Measurements from ENCODE around the gene ANKRD18B.
A peak's percentile ranks its signal among the peaks of the same experiment; 100 is the strongest.
"Not testable (repeated sequence)": the region's sequence is repeated elsewhere in the genome, so short reads cannot be mapped to it uniquely, and the experiment has no call there.

Gene ANKRD18B

DNA sequence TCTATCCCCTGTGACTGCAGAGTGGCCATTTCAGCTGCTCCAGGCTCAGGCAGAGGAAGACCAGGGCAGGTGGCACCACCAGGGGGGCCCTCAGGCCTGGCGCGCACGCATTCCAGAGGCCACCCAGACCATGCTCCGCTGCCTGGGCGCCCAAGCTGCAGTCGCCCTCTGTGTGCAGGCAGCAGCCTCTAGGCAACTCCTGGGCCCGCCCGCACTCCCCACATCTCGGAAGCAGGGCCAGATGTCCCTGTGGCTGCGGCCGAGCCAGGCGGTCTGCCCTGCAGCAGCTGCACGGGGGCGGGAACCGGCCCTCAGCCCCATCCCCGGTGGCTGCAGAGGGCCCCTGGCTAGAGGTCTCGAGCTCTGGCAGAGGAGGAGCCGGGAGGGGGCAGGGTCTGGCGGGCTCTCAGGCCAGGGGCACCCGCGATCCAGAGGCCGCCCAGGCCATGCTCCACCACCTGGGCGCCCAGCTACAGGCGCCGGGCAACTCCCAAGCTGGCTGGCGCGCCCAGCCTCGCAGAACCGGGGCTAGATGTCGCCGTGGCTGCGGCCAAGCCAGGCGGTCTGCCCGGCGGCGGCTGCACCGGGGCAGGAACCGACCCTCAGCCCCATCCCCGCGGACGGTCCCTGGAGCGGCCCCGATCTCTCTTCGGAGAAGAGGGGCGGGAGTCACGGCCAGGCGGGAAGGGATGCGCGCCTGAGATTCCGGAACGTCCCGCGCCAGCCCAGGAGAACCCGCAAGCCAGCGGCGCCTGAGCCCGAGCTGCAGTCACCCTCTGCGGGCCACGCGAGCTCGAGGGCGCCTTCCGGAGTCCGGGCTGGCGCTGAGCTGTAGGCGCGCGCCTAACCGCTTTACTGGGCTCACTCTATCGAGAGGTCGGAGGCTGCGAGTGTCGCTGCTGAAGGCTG, at the start of gene ANKRD18B:
Gene ANKRD18B, plus strand, starts transcription at position 855 of the 909 bp plus-strand sequence. CDS start 239 bp downstream, outside the sequence.
- not testable (repeated sequence) for H3K36me3 ChIP-seq (ENCODE audit: insufficient read depth, low read length); H3K9me3 ChIP-seq (ENCODE audit: low read length); H3K4me1 ChIP-seq (ENCODE audit: insufficient read depth, low read length); H3K9ac ChIP-seq (ENCODE audit: low read length); H3K27ac ChIP-seq (ENCODE audit: low read depth, low read length)
- Histone ChIP-seq H3K4me3 (ENCODE audit: low read depth in 1 of 2, low read length in 2 of 2) (peak within 1 kb of the TSS; percentile 32 to 41), H3K27me3 (ENCODE audit: control insufficient read depth in 1 of 2, insufficient read depth in 2 of 2, low read length in 2 of 2) (peaks cover 14 to 26% of the 10 kb centered on the region in 2 donors)

GRCh38 chr9:33475357-33475756, 48.7 kb upstream of the ANKRD18B start:
- Histone ChIP-seq H3K27me3 (ENCODE audit: control insufficient read depth in 1 of 2, insufficient read depth in 2 of 2, low read length in 2 of 2) (no peaks in the 10 kb centered on the region), H3K4me3 (ENCODE audit: low read depth in 1 of 2, low read length in 2 of 2) (no peak overlapping the region), H3K27ac (ENCODE audit: low read depth, low read length) (no peak overlapping the region), H3K9me3 (ENCODE audit: low read length) (no peaks in the 10 kb centered on the region), H3K4me1 (ENCODE audit: insufficient read depth, low read length) (peaks cover 18% of the 10 kb centered on the region), H3K9ac (ENCODE audit: low read length) (no peak overlapping the region), H3K36me3 (ENCODE audit: insufficient read depth, low read length) (peaks cover 13% of the 10 kb centered on the region)

- H3K9ac ChIP-seq (ENCODE audit: low read length), result no peak overlapping the region
- no peak overlapping the region for H3K27ac ChIP-seq (ENCODE audit: low read depth, low read length)
- peaks cover 8% of the 10 kb centered on the region for H3K36me3 ChIP-seq (ENCODE audit: insufficient read depth, low read length)
- H3K4me1 ChIP-seq (ENCODE audit: insufficient read depth, low read length), result peaks cover 18% of the 10 kb centered on the region
- no peak overlapping the region for H3K4me3 ChIP-seq (ENCODE audit: low read depth in 1 of 2, low read length in 2 of 2)
- H3K9me3 ChIP-seq (ENCODE audit: low read length), result no peaks in the 10 kb centered on the region
- no peaks in the 10 kb centered on the region for H3K27me3 ChIP-seq (ENCODE audit: control insufficient read depth in 1 of 2, insufficient read depth in 2 of 2, low read length in 2 of 2)
Measured at GRCh38 chr9:33476503-33476902, 47.5 kb upstream of the ANKRD18B start.

GRCh38 chr9:33480106-33480505, 43.9 kb upstream of the ANKRD18B start:
- Histone ChIP-seq H3K9me3 (ENCODE audit: low read length) (no peaks in the 10 kb centered on the region), H3K9ac (ENCODE audit: low read length) (no peak overlapping the region), H3K4me3 (ENCODE audit: low read depth in 1 of 2, low read length in 2 of 2) (no peak overlapping the region), H3K27me3 (ENCODE audit: control insufficient read depth in 1 of 2, insufficient read depth in 2 of 2, low read length in 2 of 2) (no peaks in the 10 kb centered on the region), H3K27ac (ENCODE audit: low read depth, low read length) (no peak overlapping the region), H3K36me3 (ENCODE audit: insufficient read depth, low read length) (no peaks in the 10 kb centered on the region), H3K4me1 (ENCODE audit: insufficient read depth, low read length) (no peaks in the 10 kb centered on the region)

DNA sequence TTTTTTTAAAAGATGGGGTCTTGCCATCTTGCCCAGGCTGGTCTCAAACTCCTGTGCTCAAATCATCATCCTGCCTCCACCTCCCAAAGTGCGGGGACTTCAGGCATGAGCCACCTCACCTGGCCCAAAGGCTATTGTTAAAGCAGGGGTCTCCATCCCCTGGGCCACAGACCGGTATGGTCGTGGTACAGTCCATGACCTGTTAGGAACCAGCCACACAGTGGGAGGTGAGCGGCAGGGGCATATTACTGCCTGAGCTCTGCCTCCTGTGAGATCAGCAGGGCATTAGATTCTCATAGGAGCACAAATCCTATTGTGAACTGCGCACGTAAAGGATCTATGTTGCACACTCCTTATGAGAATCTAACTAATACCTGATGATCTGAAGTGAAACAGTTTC, 43.1 kb upstream of the ANKRD18B start:
- H3K27me3 ChIP-seq (ENCODE audit: control insufficient read depth in 1 of 2, insufficient read depth in 2 of 2, low read length in 2 of 2), result no peaks in the 10 kb centered on the region
- no peaks in the 10 kb centered on the region for H3K4me1 ChIP-seq (ENCODE audit: insufficient read depth, low read length)

DNA sequence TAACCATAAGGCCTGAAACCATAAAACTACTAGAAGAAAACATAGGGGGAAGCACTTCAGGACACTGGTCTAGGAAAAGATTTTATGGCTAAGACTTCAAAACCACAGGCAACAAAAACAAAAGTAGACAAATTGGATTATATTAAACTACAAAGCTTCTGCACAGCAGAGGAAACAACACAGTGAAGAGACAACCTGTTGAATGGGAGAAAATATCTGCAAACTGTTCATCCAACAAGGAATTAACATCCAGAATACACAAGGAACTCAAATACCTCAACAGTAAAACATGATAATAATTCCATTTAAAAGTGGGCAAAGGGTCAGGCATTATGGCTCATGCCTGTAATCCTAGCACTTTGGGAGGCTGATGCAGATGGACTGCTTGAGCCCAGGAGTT, 38.7 kb upstream of the ANKRD18B start:
- H3K36me3 ChIP-seq (ENCODE audit: insufficient read depth, low read length); H3K27me3 ChIP-seq (ENCODE audit: control insufficient read depth in 1 of 2, insufficient read depth in 2 of 2, low read length in 2 of 2); H3K9me3 ChIP-seq (ENCODE audit: low read length); H3K9ac ChIP-seq (ENCODE audit: low read length); H3K27ac ChIP-seq (ENCODE audit: low read depth, low read length); H3K4me1 ChIP-seq (ENCODE audit: insufficient read depth, low read length); H3K4me3 ChIP-seq (ENCODE audit: low read depth in 1 of 2, low read length in 2 of 2): not testable (repeated sequence)

More for the DNA sequence above, 43.1 kb upstream of the ANKRD18B start:
- Histone ChIP-seq H3K27ac (ENCODE audit: low read depth, low read length) (no peak overlapping the region), H3K9me3 (ENCODE audit: low read length) (no peaks in the 10 kb centered on the region), H3K36me3 (ENCODE audit: insufficient read depth, low read length) (no peaks in the 10 kb centered on the region), H3K9ac (ENCODE audit: low read length) (no peak overlapping the region), H3K4me3 (ENCODE audit: low read depth in 1 of 2, low read length in 2 of 2) (no peak overlapping the region)

- Histone ChIP-seq H3K4me1 (ENCODE audit: insufficient read depth, low read length) (no peaks in the 10 kb centered on the region), H3K9me3 (ENCODE audit: low read length) (no peaks in the 10 kb centered on the region), H3K27me3 (ENCODE audit: control insufficient read depth in 1 of 2, insufficient read depth in 2 of 2, low read length in 2 of 2) (no peaks in the 10 kb centered on the region), H3K4me3 (ENCODE audit: low read depth in 1 of 2, low read length in 2 of 2) (no peak overlapping the region), H3K27ac (ENCODE audit: low read depth, low read length) (no peak overlapping the region), H3K36me3 (ENCODE audit: insufficient read depth, low read length) (no peaks in the 10 kb centered on the region), H3K9ac (ENCODE audit: low read length) (no peak overlapping the region)
Measured at GRCh38 chr9:33489066-33489465, 35.0 kb upstream of the ANKRD18B start.

GRCh38 chr9:33493819-33494218, 30.2 kb upstream of the ANKRD18B start:
- not testable (repeated sequence) for H3K9me3 ChIP-seq (ENCODE audit: low read length); H3K9ac ChIP-seq (ENCODE audit: low read length); H3K27me3 ChIP-seq (ENCODE audit: control insufficient read depth in 1 of 2, insufficient read depth in 2 of 2, low read length in 2 of 2); H3K36me3 ChIP-seq (ENCODE audit: insufficient read depth, low read length); H3K4me3 ChIP-seq (ENCODE audit: low read depth in 1 of 2, low read length in 2 of 2); H3K4me1 ChIP-seq (ENCODE audit: insufficient read depth, low read length); H3K27ac ChIP-seq (ENCODE audit: low read depth, low read length)

GRCh38 chr9:33498387-33498786, 25.7 kb upstream of the ANKRD18B start:
- no peaks in the 10 kb centered on the region for H3K4me1 ChIP-seq (ENCODE audit: insufficient read depth, low read length)
- no peak overlapping the region for H3K9ac ChIP-seq (ENCODE audit: low read length)
- H3K27ac ChIP-seq (ENCODE audit: low read depth, low read length), result no peak overlapping the region
- no peak overlapping the region for H3K4me3 ChIP-seq (ENCODE audit: low read depth in 1 of 2, low read length in 2 of 2)
- H3K27me3 ChIP-seq (ENCODE audit: control insufficient read depth in 1 of 2, insufficient read depth in 2 of 2, low read length in 2 of 2), result no peaks in the 10 kb centered on the region
- H3K36me3 ChIP-seq (ENCODE audit: insufficient read depth, low read length), result no peaks in the 10 kb centered on the region
- H3K9me3 ChIP-seq (ENCODE audit: low read length), result no peaks in the 10 kb centered on the region

DNA sequence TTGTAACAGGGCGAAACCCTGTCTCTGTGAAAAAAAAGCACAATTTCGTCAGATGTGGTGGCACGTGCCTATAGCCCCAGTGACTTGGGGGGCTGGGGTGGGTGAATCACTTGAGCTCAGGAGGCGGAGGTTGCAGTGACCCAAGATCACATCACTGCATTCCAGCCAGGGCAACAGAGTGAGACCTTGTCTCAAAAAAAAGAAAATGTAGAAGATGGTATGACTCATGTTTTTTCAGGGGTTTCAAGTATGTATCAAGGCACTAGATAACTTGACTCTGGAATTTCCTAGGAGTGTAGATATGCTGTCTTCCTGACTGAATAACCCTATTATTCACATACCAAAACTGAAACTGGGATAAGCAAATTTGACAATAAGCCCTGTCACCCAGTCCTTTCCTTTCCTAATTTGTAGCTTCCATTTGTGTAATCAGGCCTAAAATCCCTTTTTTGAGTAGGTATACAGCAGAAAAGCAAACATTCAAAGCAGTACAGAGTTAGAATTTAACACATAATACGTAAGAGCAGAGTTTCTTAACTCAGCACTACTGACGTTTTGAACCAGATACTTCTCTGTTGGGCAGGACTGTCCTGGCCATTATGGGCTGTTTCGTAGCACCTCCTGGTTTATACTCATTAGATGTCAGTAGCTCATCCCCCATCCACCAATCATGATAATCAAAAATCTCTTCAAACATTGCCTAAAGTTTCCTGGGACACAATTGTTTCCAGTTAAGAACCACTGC, 17.3 kb upstream of the ANKRD18B start:
- Histone ChIP-seq H3K4me1 (ENCODE audit: insufficient read depth, low read length) (no peaks in the 10 kb centered on the region), H3K36me3 (ENCODE audit: insufficient read depth, low read length) (no peaks in the 10 kb centered on the region), H3K27ac (ENCODE audit: low read depth, low read length) (no peak overlapping the region), H3K9ac (ENCODE audit: low read length) (no peak overlapping the region), H3K9me3 (ENCODE audit: low read length) (no peaks in the 10 kb centered on the region), H3K4me3 (ENCODE audit: low read depth in 1 of 2, low read length in 2 of 2) (no peak overlapping the region), H3K27me3 (ENCODE audit: control insufficient read depth in 1 of 2, insufficient read depth in 2 of 2, low read length in 2 of 2) (no peaks in the 10 kb centered on the region)

DNA sequence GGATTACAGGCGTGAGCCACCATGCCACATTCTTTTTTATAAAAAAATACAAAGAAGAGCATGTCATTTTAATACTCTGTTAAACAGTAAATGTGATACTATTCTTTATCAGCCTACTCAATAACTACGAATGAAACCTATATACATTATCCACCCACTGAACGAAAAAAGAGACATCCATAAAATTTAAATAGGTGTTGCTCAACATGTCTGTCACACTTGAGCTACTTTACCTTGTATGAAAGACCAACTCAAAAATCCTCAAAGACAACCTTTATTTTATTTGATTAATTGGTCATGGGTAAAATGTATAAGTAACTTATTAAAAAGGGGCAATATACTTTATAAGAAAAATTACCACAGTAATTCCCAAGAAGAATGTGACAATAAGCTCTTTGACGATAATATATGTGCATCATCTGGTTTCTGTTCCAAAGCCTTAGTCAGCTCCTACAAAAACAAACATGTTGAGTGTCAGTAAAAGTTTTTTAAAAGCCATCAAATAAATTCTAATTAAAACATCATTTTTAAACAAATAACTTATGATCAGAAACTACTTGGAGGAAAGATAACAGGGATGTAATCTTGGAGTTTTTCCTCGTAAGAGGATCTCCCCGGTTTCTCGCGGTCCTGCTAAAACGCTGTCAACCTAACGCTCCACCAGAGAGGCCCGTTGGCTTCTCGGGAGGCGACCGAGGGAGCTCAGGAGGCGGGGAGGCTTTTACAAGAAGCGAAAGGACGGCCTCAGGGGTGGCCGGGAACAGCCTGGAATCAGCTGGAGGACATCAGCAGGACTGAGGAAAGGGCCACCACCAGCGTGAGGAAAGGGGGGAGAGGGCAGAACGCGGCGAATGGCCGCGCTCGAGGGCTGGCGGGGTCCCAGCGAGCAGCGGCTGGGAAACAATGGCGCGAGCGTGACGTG, 13.5 kb upstream of the ANKRD18B start:
- H3K27ac ChIP-seq (ENCODE audit: low read depth, low read length), result peak overlapping the region; percentile 75
- no peaks in the 10 kb centered on the region for H3K9me3 ChIP-seq (ENCODE audit: low read length)
- H3K4me1 ChIP-seq (ENCODE audit: insufficient read depth, low read length), result no peaks in the 10 kb centered on the region
- peak overlapping the region; percentile 78 for H3K9ac ChIP-seq (ENCODE audit: low read length)
- H3K4me3 ChIP-seq (ENCODE audit: low read depth in 1 of 2, low read length in 2 of 2), result peak overlapping the region; percentile 64 to 82
- H3K36me3 ChIP-seq (ENCODE audit: insufficient read depth, low read length), result no peaks in the 10 kb centered on the region
- H3K27me3 ChIP-seq (ENCODE audit: control insufficient read depth in 1 of 2, insufficient read depth in 2 of 2, low read length in 2 of 2), result no peaks in the 10 kb centered on the region
